ENCODE results near the gene SYNM. TPM values are rescaled to one million over a fixed set of nuclear protein-coding genes. Genes with fewer than 3 reads are reported as not detected.

The SYNM gene
- total and polyA plus RNA-seq, 3 experiments from 2014 or later: 0.56 to 2.4 (median 2.3) TPM

DNA sequence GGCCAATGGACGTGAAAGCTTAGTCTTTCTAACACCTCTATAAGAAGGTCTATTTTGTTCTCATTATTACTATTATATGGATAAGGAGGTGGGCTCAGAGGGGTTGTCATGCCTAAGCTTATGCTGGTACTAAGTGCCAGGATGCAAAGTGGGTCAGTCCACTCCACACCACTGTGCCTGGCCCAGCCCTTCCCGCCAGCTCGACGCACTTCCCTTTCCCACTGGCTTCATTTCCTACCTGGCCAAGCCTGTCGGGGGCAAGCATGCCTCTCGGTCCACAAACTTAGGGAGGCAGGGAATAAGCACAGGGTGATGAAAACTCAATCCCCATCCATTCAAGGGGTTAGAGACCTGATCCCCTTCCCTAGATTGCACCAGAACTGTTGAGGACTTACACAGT lies 5.9 kb upstream of the SYNM start:
- H3K4me3 Mint-ChIP-seq: no peak overlapping the region
- peaks cover 0 to 8% (median 6%) of the 10 kb centered on the region in 3 donors for H3K4me1 Mint-ChIP-seq
- Histone ChIP-seq H3K27ac (ENCODE audit: low read depth, low read length) (no peak overlapping the region), H3K4me3 (ENCODE audit: low read length) (no peak overlapping the region), H3K27me3 (ENCODE audit: insufficient read depth, low read length, poor library complexity, severe bottlenecking) (peaks cover 4% of the 10 kb centered on the region), H3K36me3 (ENCODE audit: insufficient read depth, low read length) (no peaks in the 10 kb centered on the region), H3K4me1 (ENCODE audit: insufficient read depth, low read length) (no peaks in the 10 kb centered on the region), H3K9me3 (ENCODE audit: low read length) (no peaks in the 10 kb centered on the region)
- ChIA-PET POLR2A (no interaction called here), CTCF (no interaction called here)
- H3K27me3 Mint-ChIP-seq: peaks cover 9 to 55% of the 10 kb centered on the region in 2 donors
- no peaks in the 10 kb centered on the region for H3K9me3 Mint-ChIP-seq
- no peak for DNase-seq
- H3K36me3 Mint-ChIP-seq: no peaks in the 10 kb centered on the region
- no peak overlapping the region for H3K27ac Mint-ChIP-seq

DNA sequence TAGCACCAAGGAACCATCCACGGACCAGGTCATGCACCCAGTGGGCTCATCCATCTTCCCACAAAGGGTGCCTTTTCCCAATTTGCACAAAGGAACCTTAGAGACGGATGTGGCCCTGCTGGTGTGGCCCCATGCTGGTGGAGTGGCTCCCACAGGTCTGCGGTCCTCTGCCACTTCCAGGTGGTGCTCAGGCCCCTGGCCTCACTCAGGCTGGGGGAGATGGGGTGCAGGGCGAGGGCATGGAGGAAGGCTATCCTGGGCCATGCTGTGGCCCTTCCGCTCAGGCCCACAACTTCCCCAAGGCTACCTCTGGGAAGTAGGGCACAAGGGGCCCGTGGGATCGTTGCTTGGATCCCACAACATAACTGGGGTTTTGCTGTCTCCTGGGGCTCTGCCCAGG lies 5.2 kb upstream of the SYNM start:
- no peak for DNase-seq
- Histone ChIP-seq H3K4me3 (ENCODE audit: low read length) (no peak overlapping the region), H3K36me3 (ENCODE audit: insufficient read depth, low read length) (no peaks in the 10 kb centered on the region), H3K9me3 (ENCODE audit: low read length) (no peaks in the 10 kb centered on the region), H3K4me1 (ENCODE audit: insufficient read depth, low read length) (no peaks in the 10 kb centered on the region), H3K27ac (ENCODE audit: low read depth, low read length) (no peak overlapping the region), H3K27me3 (ENCODE audit: insufficient read depth, low read length, poor library complexity, severe bottlenecking) (peaks cover 4% of the 10 kb centered on the region)
- H3K9me3 Mint-ChIP-seq: no peaks in the 10 kb centered on the region
- no peak overlapping the region for H3K27ac Mint-ChIP-seq
- no peak overlapping the region for H3K4me3 Mint-ChIP-seq
- POLR2A ChIA-PET: no interaction called here
- peaks cover 9 to 55% of the 10 kb centered on the region in 2 donors for H3K27me3 Mint-ChIP-seq
- CTCF ChIA-PET: interaction anchor here (0.9 kb wide), 1 partner anchor 23 kb away, joined by 3 read pairs; no protein-coding TSS in a partner anchor
- no peaks in the 10 kb centered on the region for H3K36me3 Mint-ChIP-seq
- peaks cover 0 to 9% (median 8%) of the 10 kb centered on the region in 3 donors for H3K4me1 Mint-ChIP-seq

- peaks cover 0 to 10% (median 8%) of the 10 kb centered on the region in 3 donors for H3K4me1 Mint-ChIP-seq
- ChIA-PET CTCF (interaction anchor here (0.9 to 3.4 kb wide), 4 partner anchors 10 to 114 kb away, joined by 3 to 17 read pairs (median 4); no protein-coding TSS in a partner anchor), POLR2A (no interaction called here)
- H3K4me3 Mint-ChIP-seq: peak overlapping the region in 1 of 7 donors; percentile 22
- H3K9me3 ChIP-seq (ENCODE audit: low read length): no peaks in the 10 kb centered on the region
- H3K36me3 Mint-ChIP-seq: no peaks in the 10 kb centered on the region
- no peaks in the 10 kb centered on the region for H3K36me3 ChIP-seq (ENCODE audit: insufficient read depth, low read length)
- DNase-seq: peak in 1 of 5 donors; percentile 57
- peaks cover 9 to 55% of the 10 kb centered on the region in 2 donors for H3K27me3 Mint-ChIP-seq
- H3K27me3 ChIP-seq (ENCODE audit: insufficient read depth, low read length, poor library complexity, severe bottlenecking): peaks cover 4% of the 10 kb centered on the region
- no peak overlapping the region for H3K4me3 ChIP-seq (ENCODE audit: low read length)
- H3K9me3 Mint-ChIP-seq: no peaks in the 10 kb centered on the region
- H3K4me1 ChIP-seq (ENCODE audit: insufficient read depth, low read length): no peaks in the 10 kb centered on the region
- no peak overlapping the region for H3K27ac ChIP-seq (ENCODE audit: low read depth, low read length)
- no peak overlapping the region for H3K27ac Mint-ChIP-seq
Measured at GRCh38 chr15:99100245-99101173, 4.4 kb upstream of the SYNM start.

- Histone ChIP-seq H3K27me3 (ENCODE audit: insufficient read depth, low read length, poor library complexity, severe bottlenecking) (peaks cover 4% of the 10 kb centered on the region), H3K36me3 (ENCODE audit: insufficient read depth, low read length) (no peaks in the 10 kb centered on the region), H3K9me3 (ENCODE audit: low read length) (no peaks in the 10 kb centered on the region), H3K4me1 (ENCODE audit: insufficient read depth, low read length) (no peaks in the 10 kb centered on the region), H3K4me3 (ENCODE audit: low read length) (no peak overlapping the region), H3K27ac (ENCODE audit: low read depth, low read length) (no peak overlapping the region)
- peaks cover 8 to 54% of the 10 kb centered on the region in 2 donors for H3K27me3 Mint-ChIP-seq
- no peak for DNase-seq
- POLR2A ChIA-PET: no interaction called here
- peaks cover 3 to 13% (median 12%) of the 10 kb centered on the region in 3 donors for H3K4me1 Mint-ChIP-seq
- no peaks in the 10 kb centered on the region for H3K9me3 Mint-ChIP-seq
- CTCF ChIA-PET: interaction anchor here (1.4 to 3.4 kb wide), 2 partner anchors 26 to 113 kb away, joined by 3 to 17 read pairs; no protein-coding TSS in a partner anchor
- H3K4me3 Mint-ChIP-seq: no peak overlapping the region
- peaks cover 0 to 3% (median 0%) of the 10 kb centered on the region in 3 donors for H3K36me3 Mint-ChIP-seq
- no peak overlapping the region for H3K27ac Mint-ChIP-seq
Measured at GRCh38 chr15:99101501-99101900, 3.4 kb upstream of the SYNM start.

DNA sequence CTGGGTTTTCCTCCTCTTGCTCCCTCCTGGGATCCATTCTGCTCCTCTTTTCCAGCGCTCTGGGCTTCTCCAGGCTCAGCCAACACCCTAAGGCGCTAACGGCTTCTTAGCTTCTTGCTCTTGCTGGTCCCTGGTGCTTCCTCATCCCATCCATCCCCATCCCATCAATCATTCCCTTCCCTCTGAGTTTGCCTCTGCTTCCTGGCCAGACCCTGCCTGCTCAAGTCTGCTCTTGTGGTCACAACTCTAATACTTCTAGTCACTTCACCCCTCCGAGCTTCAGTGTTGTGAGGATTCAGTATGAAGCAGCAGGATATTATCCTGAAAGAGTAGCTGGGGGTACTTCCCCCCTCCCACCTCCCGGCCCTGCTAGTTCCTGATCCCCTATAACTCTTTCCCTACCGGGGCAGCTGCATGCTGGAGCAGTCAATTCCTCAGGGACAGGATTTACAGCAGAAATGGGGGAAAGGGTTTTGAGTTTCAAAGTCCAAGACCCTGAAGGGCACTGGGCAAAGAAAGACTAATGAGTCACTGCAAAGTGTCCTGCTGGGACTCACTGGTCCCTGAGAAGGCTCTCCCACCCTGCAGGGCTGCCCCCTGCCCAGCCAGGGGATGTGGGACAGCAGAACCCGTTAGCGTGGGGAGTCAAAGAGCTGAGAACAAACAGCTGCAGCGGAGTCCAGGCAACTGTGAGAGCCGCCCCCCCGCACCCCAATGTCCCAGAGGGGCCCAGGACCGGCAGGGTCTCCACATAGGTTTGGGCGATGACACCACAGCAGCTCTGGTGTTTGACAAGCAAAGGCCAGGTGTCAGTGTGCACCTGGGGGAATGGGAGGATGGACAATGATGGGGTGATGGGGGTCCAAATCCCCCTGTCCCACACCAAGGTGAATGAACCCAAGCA lies 2.3 kb upstream of the SYNM start:
- peaks cover 11 to 24% (median 17%) of the 10 kb centered on the region in 3 donors for H3K4me1 Mint-ChIP-seq
- H3K36me3 Mint-ChIP-seq: peaks cover 0 to 5% (median 0%) of the 10 kb centered on the region in 3 donors
- POLR2A ChIA-PET: no interaction called here
- H3K27me3 Mint-ChIP-seq: peaks cover 8 to 51% of the 10 kb centered on the region in 2 donors
- no peak overlapping the region for H3K27ac Mint-ChIP-seq
- no peak for DNase-seq
- CTCF ChIA-PET: interaction anchor here (1.0 to 3.4 kb wide), 2 partner anchors 27 to 112 kb away, joined by 4 to 17 read pairs; no protein-coding TSS in a partner anchor
- Histone ChIP-seq H3K36me3 (ENCODE audit: insufficient read depth, low read length) (no peaks in the 10 kb centered on the region), H3K4me1 (ENCODE audit: insufficient read depth, low read length) (peaks cover 8% of the 10 kb centered on the region), H3K4me3 (ENCODE audit: low read length) (no peak overlapping the region), H3K9me3 (ENCODE audit: low read length) (no peaks in the 10 kb centered on the region), H3K27ac (ENCODE audit: low read depth, low read length) (no peak overlapping the region), H3K27me3 (ENCODE audit: insufficient read depth, low read length, poor library complexity, severe bottlenecking) (peaks cover 4% of the 10 kb centered on the region)
- no peak overlapping the region for H3K4me3 Mint-ChIP-seq
- H3K9me3 Mint-ChIP-seq: no peaks in the 10 kb centered on the region

GRCh38 chr15:99103279-99103678 lies 1.6 kb upstream of the SYNM start:
- no peaks in the 10 kb centered on the region for H3K36me3 ChIP-seq (ENCODE audit: insufficient read depth, low read length)
- peak overlapping the region in 2 of 7 donors; percentile 3 to 58 for H3K4me3 Mint-ChIP-seq
- no peak overlapping the region for H3K27ac Mint-ChIP-seq
- ChIA-PET CTCF (interaction anchor here (3.4 kb wide), 1 partner anchor 111 kb away, joined by 17 read pairs; no protein-coding TSS in a partner anchor), POLR2A (no interaction called here)
- no peak overlapping the region for H3K4me3 ChIP-seq (ENCODE audit: low read length)
- peaks cover 4% of the 10 kb centered on the region for H3K27me3 ChIP-seq (ENCODE audit: insufficient read depth, low read length, poor library complexity, severe bottlenecking)
- peaks cover 8 to 47% of the 10 kb centered on the region in 2 donors for H3K27me3 Mint-ChIP-seq
- H3K4me1 Mint-ChIP-seq: peaks cover 18 to 31% (median 19%) of the 10 kb centered on the region in 3 donors
- H3K27ac ChIP-seq (ENCODE audit: low read depth, low read length): no peak overlapping the region
- peaks cover 0 to 5% (median 0%) of the 10 kb centered on the region in 3 donors for H3K36me3 Mint-ChIP-seq
- DNase-seq: no peak
- no peaks in the 10 kb centered on the region for H3K9me3 Mint-ChIP-seq
- peaks cover 10% of the 10 kb centered on the region for H3K4me1 ChIP-seq (ENCODE audit: insufficient read depth, low read length)
- no peaks in the 10 kb centered on the region for H3K9me3 ChIP-seq (ENCODE audit: low read length)

DNA sequence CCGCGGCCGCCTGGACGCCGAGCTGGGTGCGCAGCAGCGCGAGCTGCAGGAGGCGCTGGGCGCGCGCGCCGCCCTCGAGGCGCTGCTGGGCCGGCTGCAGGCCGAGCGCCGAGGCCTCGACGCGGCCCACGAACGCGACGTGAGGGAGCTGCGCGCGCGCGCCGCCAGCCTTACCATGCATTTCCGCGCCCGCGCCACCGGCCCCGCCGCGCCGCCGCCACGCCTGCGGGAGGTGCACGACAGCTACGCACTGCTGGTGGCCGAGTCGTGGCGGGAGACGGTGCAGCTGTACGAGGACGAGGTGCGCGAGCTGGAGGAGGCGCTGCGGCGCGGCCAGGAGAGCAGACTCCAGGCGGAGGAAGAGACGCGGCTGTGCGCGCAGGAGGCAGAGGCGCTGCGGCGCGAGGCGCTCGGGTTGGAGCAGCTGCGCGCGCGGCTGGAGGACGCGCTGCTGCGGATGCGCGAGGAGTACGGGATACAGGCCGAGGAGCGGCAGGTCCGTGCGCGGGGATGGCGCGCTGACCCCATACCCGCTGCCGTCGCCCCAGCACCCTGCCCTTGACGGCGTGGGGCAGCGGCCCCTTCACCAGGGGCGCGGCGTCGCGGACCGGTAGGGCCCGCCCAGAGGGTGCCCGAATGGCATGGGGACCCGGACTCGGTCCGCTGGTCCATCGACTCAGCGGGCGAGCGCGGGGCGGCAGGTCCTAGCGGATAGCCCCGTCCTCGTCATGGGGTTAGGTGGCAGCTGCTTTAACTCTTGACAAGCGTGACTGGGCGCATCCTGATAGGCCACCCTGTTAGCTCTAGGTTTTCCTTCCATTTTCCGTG lies 848 bp downstream of the SYNM start:
- H3K4me1 Mint-ChIP-seq: peaks cover 13 to 52% (median 19%) of the 10 kb centered on the region in 3 donors
- peak overlapping the region; percentile 65 to 80 (median 79) for H3K4me3 Mint-ChIP-seq
- H3K27me3 Mint-ChIP-seq: peaks cover 6 to 36% of the 10 kb centered on the region in 2 donors
- H3K36me3 Mint-ChIP-seq: peaks cover 0 to 5% (median 0%) of the 10 kb centered on the region in 3 donors
- Histone ChIP-seq H3K27ac (ENCODE audit: low read depth, low read length) (peak overlapping the region; percentile 47), H3K4me3 (ENCODE audit: low read length) (peak overlapping the region; percentile 37), H3K27me3 (ENCODE audit: insufficient read depth, low read length, poor library complexity, severe bottlenecking) (peaks cover 4% of the 10 kb centered on the region), H3K4me1 (ENCODE audit: insufficient read depth, low read length) (peaks cover 10% of the 10 kb centered on the region), H3K36me3 (ENCODE audit: insufficient read depth, low read length) (no peaks in the 10 kb centered on the region), H3K9me3 (ENCODE audit: low read length) (no peaks in the 10 kb centered on the region)
- CTCF ChIA-PET: interaction anchor here (0.7 to 2.9 kb wide), 5 partner anchors 29 to 1244 kb away, joined by 3 to 21 read pairs (median 4); no protein-coding TSS in a partner anchor
- no peaks in the 10 kb centered on the region for H3K9me3 Mint-ChIP-seq
- POLR2A ChIA-PET: no interaction called here
- peak overlapping the region in 5 of 8 donors; percentile 77 to 92 (median 86) for H3K27ac Mint-ChIP-seq
- DNase-seq: peak in 3 of 5 donors; percentile 6 to 65 (median 23)

Measured in CD8-positive, alpha-beta memory T cell (primary cell).